ENCODE results near the gene E4F1. TPM values are rescaled to one million over a fixed set of nuclear protein-coding genes. Genes with fewer than 3 reads are reported as not detected.
A peak's percentile ranks its signal among the peaks of the same experiment; 100 is the strongest.
"Not testable (repeated sequence)": the region's sequence is repeated elsewhere in the genome, so short reads cannot be mapped to it uniquely, and the experiment has no call there.

Gene E4F1
- total RNA-seq, 1 donor from 2014 or later: 21.0 TPM

DNA sequence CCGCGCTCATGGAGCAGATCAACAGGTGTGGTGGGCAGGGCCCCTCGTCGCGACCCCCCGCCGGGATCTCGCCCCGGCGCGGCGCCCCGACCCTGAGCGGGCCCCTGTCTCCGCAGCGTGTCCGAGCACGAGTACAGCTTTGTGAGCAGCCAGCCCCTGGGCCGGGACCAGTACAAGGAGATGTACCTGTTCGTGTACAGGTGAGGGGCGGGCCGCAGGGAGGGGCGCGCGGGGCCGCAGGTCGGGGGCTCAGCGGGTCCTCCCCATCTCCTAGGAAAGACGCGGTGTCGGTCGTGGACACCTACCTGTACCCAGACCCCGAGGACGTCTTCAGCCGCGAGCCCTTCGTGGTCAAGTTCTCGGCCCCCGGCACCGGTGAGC is 13.7 kb downstream of the E4F1 start:
- no peak for DNase-seq
- peaks cover 49% of the 10 kb centered on the region for H3K36me3 ChIP-seq
- intact Hi-C loops (cut with DNase I): no loop called here

DNA sequence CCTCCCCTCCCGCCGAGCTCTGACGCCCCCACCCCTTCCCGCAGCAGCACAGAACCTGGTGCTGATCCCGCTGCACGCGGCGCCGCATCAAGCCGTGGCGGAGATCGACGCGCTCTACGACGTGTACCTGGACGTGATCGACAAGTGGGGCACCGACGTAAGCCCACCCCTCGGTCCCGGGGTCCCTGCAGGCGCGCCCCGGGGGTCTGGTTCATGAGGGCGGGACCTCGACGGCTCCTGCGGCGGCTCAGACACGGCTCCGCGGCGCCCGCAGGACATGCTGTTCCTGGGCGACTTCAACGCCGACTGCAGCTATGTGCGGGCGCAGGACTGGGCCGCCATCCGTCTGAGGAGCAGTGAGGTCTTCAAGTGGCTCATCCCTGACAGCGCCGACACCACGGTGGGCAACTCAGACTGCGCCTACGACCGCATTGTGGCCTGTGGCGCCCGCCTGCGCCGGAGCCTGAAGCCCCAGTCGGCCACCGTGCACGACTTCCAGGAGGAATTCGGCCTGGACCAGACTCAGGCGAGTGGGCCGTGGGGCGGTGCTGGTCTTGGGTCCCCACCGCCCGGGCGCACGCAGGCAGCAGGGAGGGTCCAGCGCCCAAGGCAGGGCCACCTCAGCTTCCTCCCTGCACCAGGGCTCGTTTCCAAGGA is 14.2 kb downstream of the E4F1 start:
- DNase-seq (no peak), ATAC-seq (peak; percentile 16 to 28)
- peaks cover 49% of the 10 kb centered on the region for H3K36me3 ChIP-seq
- H3K4me3 ChIP-seq: no peak overlapping the region
- peaks cover 30% of the 10 kb centered on the region for H3K27me3 ChIP-seq (ENCODE audit: low read depth)
- no peak overlapping the region for H3K27ac ChIP-seq
- TF ChIP-seq, protein P1, sequence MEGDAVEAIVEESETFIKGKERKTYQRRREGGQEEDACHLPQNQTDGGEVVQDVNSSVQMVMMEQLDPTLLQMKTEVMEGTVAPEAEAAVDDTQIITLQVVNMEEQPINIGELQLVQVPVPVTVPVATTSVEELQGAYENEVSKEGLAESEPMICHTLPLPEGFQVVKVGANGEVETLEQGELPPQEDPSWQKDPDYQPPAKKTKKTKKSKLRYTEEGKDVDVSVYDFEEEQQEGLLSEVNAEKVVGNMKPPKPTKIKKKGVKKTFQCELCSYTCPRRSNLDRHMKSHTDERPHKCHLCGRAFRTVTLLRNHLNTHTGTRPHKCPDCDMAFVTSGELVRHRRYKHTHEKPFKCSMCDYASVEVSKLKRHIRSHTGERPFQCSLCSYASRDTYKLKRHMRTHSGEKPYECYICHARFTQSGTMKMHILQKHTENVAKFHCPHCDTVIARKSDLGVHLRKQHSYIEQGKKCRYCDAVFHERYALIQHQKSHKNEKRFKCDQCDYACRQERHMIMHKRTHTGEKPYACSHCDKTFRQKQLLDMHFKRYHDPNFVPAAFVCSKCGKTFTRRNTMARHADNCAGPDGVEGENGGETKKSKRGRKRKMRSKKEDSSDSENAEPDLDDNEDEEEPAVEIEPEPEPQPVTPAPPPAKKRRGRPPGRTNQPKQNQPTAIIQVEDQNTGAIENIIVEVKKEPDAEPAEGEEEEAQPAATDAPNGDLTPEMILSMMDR (IDR thresholded peaks at IDR 0.05): no peak
- peaks cover 25% of the 10 kb centered on the region for H3K4me1 ChIP-seq
- no peaks in the 10 kb centered on the region for H3K9me3 ChIP-seq
- intact Hi-C loops (cut with DNase I): no loop called here

More for the DNA sequence above, 13.7 kb downstream of the E4F1 start:
- Histone ChIP-seq H3K4me1 (peaks cover 25% of the 10 kb centered on the region), H3K27me3 (ENCODE audit: low read depth) (peaks cover 30% of the 10 kb centered on the region), H3K9me3 (no peaks in the 10 kb centered on the region), H3K4me3 (peak overlapping the region; percentile 7), H3K27ac (no peak overlapping the region)
- ATAC-seq: no peak
- TF ChIP-seq, protein P1 (IDR thresholded peaks at IDR 0.05): no peak

DNA sequence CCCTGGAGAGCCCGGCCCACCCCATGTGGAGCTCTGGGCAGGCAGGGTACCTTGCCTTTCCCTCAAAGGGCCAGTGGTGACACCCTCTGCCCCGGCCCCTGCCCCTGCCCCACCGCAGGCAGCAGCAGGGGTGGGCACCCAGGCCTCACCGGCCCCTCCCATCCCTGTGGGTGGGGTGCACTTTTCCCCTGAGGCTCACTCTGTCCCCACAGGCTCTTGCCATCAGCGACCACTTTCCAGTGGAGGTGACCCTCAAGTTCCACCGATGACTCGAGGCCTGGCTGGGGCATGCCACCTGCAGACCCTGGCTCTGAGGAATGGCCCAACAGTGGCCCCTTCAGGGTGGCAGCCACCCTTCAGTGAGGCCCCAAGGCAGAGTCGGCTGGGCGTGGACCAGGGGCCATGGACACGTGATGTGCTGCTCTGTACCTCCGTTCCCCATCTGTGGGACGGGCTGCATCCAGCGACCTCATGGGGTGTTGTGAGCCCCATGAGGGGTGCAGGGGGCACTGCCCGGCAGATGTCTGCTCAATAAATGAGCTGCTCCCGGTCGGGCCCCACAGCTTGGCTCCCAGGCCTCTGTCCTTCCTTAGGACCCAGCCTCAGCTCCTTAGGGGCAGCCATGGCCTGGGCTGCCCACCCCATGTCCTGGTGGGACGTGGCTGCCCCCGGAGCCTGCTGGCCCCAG is 14.9 kb downstream of the E4F1 start:
- intact Hi-C loops (cut with DNase I): no loop called here
- Histone ChIP-seq H3K4me1 (peaks cover 25% of the 10 kb centered on the region), H3K27ac (no peak overlapping the region), H3K27me3 (ENCODE audit: low read depth) (peaks cover 30% of the 10 kb centered on the region), H3K36me3 (peaks cover 49% of the 10 kb centered on the region), H3K9me3 (no peaks in the 10 kb centered on the region), H3K4me3 (no peak overlapping the region)
- TF ChIP-seq, protein P1 (IDR thresholded peaks at IDR 0.05): no peak
- DNase-seq (no peak), ATAC-seq (peak in 1 of 2 donors; percentile 20)

DNA sequence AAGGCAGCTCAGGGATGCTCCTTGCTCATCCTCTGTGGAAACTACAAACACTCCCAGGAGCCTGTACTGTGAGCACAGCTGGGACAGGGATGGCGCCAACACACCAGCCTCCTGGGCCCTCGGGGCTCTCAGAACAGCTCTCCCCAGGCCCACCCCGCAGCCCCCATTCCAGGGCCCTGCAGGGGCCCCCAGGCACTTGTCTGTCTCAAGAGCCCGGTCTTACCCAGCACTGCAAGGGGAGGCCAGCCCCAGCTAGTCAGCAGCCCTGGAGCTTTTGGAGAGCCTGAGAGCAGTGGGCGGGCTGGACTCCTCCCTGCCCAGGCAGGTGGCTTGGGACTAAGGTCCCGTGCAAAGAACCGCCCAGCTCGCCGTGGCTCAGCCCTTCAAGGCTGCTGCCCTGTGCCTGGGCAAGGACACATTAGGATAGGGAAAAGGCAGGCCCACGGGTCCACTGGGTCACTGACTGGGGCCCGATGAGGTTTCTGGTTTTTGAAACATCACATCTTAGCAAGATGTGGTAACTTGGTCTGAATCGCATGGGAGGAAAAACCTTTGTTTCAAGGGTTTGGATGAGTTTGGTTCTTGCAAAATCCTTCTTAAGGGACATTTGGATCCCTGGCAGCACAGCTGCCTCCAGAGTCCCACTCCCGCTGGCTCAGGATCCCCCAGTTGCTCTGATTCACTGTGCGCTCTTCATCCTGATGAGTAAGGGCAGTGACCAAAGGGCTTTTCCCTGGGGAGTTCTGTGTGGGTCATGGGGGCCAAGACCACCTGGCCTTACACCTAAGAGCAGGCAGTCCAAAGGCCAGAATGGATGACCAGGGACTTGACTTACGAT is 15.7 kb downstream of the E4F1 start:
- peaks cover 49% of the 10 kb centered on the region for H3K36me3 ChIP-seq
- ATAC-seq (no peak), DNase-seq (no peak)
- no peaks in the 10 kb centered on the region for H3K9me3 ChIP-seq
- peaks cover 30% of the 10 kb centered on the region for H3K27me3 ChIP-seq (ENCODE audit: low read depth)
- TF ChIP-seq, protein P1 (IDR thresholded peaks at IDR 0.05): no peak
- H3K4me3 ChIP-seq: no peak overlapping the region
- H3K27ac ChIP-seq: no peak overlapping the region
- intact Hi-C loops (cut with DNase I): no loop called here
- H3K4me1 ChIP-seq: peaks cover 25% of the 10 kb centered on the region

DNA sequence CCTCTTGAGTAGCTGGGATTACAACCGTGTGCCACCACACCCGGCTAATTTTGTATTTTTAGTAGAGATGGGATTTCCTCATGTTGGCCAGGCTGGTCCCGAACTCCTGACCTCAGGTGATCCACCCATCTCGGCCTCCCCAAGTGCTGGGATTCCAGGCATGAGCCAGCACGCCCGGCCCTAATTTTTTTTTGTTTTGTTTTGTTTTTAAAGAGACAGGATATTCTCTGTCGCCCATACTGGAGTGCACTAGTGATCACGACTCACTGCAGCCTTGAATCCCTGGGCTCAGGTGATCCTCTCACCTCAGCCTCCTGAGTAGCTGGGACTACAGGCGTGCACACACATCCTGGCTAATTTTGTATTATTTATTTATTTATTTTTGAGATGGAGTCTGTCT is 16.9 kb downstream of the E4F1 start:
- H3K9me3 ChIP-seq; H3K4me3 ChIP-seq; ATAC-seq; H3K27ac ChIP-seq; intact Hi-C loops (cut with DNase I); DNase-seq: not testable (repeated sequence)
- peaks cover 25% of the 10 kb centered on the region for H3K4me1 ChIP-seq
- peaks cover 25% of the 10 kb centered on the region for H3K27me3 ChIP-seq (ENCODE audit: low read depth)
- peaks cover 49% of the 10 kb centered on the region for H3K36me3 ChIP-seq

All from lower lobe of right lung (tissue), 2 donors.